ENCODE measurements around the gene WFS1. TPM values are rescaled to one million over a fixed set of nuclear protein-coding genes. Genes with fewer than 3 reads are reported as not detected.

Gene WFS1
- polyA plus RNA-seq, 10 donors, result 16.0 to 25.7 (median 19.7) TPM

Other genes starting within 250 kb of the WFS1 start
- gene JAKMIP1, start 69.3 kb upstream of the WFS1 start, polyA plus RNA-seq (ENCODE audit: insufficient read length in 10 of 10), result under 1 TPM in 3 of 10 donors, not detected in 7; 0.15 to 0.46 (median 0.16) TPM
- 1 to 10 TPM in 2 of 10 donors, under 1 TPM in 8; 0.24 to 4.2 (median 0.32) TPM for gene PPP2R2C, start 202.8 kb downstream of the WFS1 start, polyA plus RNA-seq (ENCODE audit: insufficient read length in 10 of 10)